Esophagus squamous epithelium (tissue), 4 donors: ENCODE data around the gene STK10.

Source experiments
- CTCF ChIP-seq, 6 experiments: fragments of 450-650 bp in 4 of 6; fragments of 200-600 bp in 2 of 6; sonication (generic) in 2 of 6; IDR thresholded peaks; one replicate each; pipeline ENCODE4 v1.5.1; 2016 to 2019; ENCODE audit warnings: antibody characterized with exemption in 6 of 6, mild to moderate bottlenecking in 4 of 6, moderate library complexity in 4 of 6
- POLR2A ChIP-seq, 4 donors: fragments of 450-650 bp; IDR thresholded peaks; one replicate each; pipeline ENCODE4 v1.6.1; 2017; ENCODE audit warnings: antibody characterized with exemption in 4 of 4, mild to moderate bottlenecking in 4 of 4, moderate library complexity in 3 of 4

GRCh38 chr5:172235132-172235780 lies 47.2 kb upstream of the STK10 start:
- TF ChIP-seq CTCF (IDR thresholded peaks at IDR 0.05) (no peak), POLR2A (IDR thresholded peaks at IDR 0.05) (no peak)
